Right lobe of liver (tissue), 6 donors: Measurements from ENCODE around the gene DSN1. TPM values are rescaled to one million over a fixed set of nuclear protein-coding genes. Genes with fewer than 3 reads are reported as not detected.

Experiments used
- ATAC-seq, 4 donors: fragments of 200-7000 bp; cut with Tn5 transposase; one replicate each; pipeline ENCODE4 v1.9.1; 2020; ENCODE audit warnings: mild to moderate bottlenecking in 4 of 4, moderate library complexity in 4 of 4
- DNase-seq, 3 donors: peaks; one replicate each; pipeline ENCODE4 v3.0.0-alpha.2; 2020
- H3K27ac ChIP-seq, 3 donors: fragments of 200-600 bp; one replicate each; pipeline ENCODE4 v1.8.0; 2022
- H3K27me3 ChIP-seq, 2 donors: fragments of 200-600 bp; one replicate each; pipeline ENCODE4 v1.8.0; 2022
- H3K36me3 ChIP-seq, 4 donors: fragments of 200-600 bp; sonication (generic) in 1 of 4; one replicate each; pipeline versions ENCODE4 v1.5.1 to v1.8.0; 2017 to 2022; ENCODE audit warnings: control low read depth in 1 of 4
- H3K4me1 ChIP-seq, 4 donors: fragments of 200-600 bp; sonication (generic) in 1 of 4; one replicate each; pipeline versions ENCODE4 v1.5.1 to v1.8.0; 2017 to 2022; ENCODE audit warnings: control low read depth in 1 of 4
- H3K4me3 ChIP-seq, 3 donors: fragments of 200-600 bp; one replicate each; pipeline ENCODE4 v1.8.0; 2022
- H3K9me3 ChIP-seq, 4 donors: fragments of 200-600 bp; sonication (generic) in 1 of 4; one replicate each; pipeline versions ENCODE4 v1.5.1 to v1.8.0; 2017 to 2022; ENCODE audit warnings: control low read depth in 1 of 4
- CTCF ChIP-seq, 4 donors: fragments of 200-600 bp in 3 of 4; fragments of 450-650 bp in 1 of 4; IDR thresholded peaks; one replicate each; pipeline versions ENCODE4 v1.5.1 to v1.8.0; 2016 to 2022; ENCODE audit warnings: antibody characterized with exemption in 4 of 4, mild to moderate bottlenecking in 2 of 4
- POLR2A ChIP-seq: fragments of 450-650 bp; IDR thresholded peaks from one replicate; pipeline ENCODE4 v1.6.1; 2017; ENCODE audit warnings: antibody characterized with exemption, mild to moderate bottlenecking
- WGBS: methylation state at CpG from one replicate; pipeline ENCODE4 v1.1.6; 2018; ENCODE audit warnings: low coverage, low lambda C conversion rate; ENCODE audit not compliant: insufficient coverage; ENCODE audit errors: missing lambda C conversion rate; 5-methylcytosine and 5-hydroxymethylcytosine counted together
- intact Hi-C, 2 donors: fragments of 100-400 bp; cut with DNase I; formaldehyde crosslinking; loops; one replicate each; pipeline versions ENCODE4 v1.11.2 to v1.14.1; 2022
- total RNA-seq, 6 experiments: library from RNA; depleted of rRNA in 2 of 6; stranded (reverse); fragments of >200 nt in 2 of 6; fragmentation: NEBNext Ultra II Directional in 3 of 6; extraction: Animal tissue kit (Norgen Biotek cat#: 25700) in 3 of 6; gene quantifications; one replicate each; pipeline versions ENCODE4 v1.1.0 to v1.2.4, GENCODE V29; 2016 to 2023
- donor health status: DM: no; HTN: yes; CAD: no.
- donor health status: DM: no; HTN: no; CAD: no.
- donor health status: DM: no; HTN: no; CAD: no.
- donor health status: DM: no; HTN: yes; CAD: no.
- donor health status: DM: no; HTN: yes; CAD: no.

Gene DSN1
- total RNA-seq, 6 experiments from 2014 or later: 2.7 to 9.8 (median 4.7) TPM

GRCh38 chr20:36717021-36717420 is 56.5 kb downstream of the DSN1 start:
- H3K27ac ChIP-seq: no peak overlapping the region
- intact Hi-C loops: no loop called here

GRCh38 chr20:36712775-36713174 is 60.8 kb downstream of the DSN1 start:
- ATAC-seq (no peak), DNase-seq (no peak)
- Histone ChIP-seq H3K9me3 (no peaks in the 10 kb centered on the region), H3K27ac (no peak overlapping the region), H3K27me3 (no peaks in the 10 kb centered on the region), H3K4me3 (no peak overlapping the region), H3K4me1 (no peaks in the 10 kb centered on the region), H3K36me3 (peaks cover 0 to 2% (median 0%) of the 10 kb centered on the region in 4 donors)
- TF ChIP-seq CTCF (IDR thresholded peaks at IDR 0.05) (no peak), POLR2A (no peak)
- intact Hi-C loops: no loop called here
- no CpG with 5 or more reads among the region's 1 CpG for WGBS

More at GRCh38 chr20:36717021-36717420, 56.5 kb downstream of the DSN1 start:
- ATAC-seq: no peak
- H3K27me3 ChIP-seq: no peaks in the 10 kb centered on the region
- no peak for DNase-seq
- 79% methylated on average over 3 of the region's 3 CpGs for WGBS
- no peak for TF ChIP-seq POLR2A
- TF ChIP-seq CTCF (IDR thresholded peaks at IDR 0.05): no peak
- H3K4me1 ChIP-seq: no peaks in the 10 kb centered on the region
- peaks cover 0 to 9% (median under 1%) of the 10 kb centered on the region in 4 donors for H3K36me3 ChIP-seq
- H3K4me3 ChIP-seq: no peak overlapping the region
- H3K9me3 ChIP-seq: no peaks in the 10 kb centered on the region

- TF ChIP-seq CTCF (IDR thresholded peaks at IDR 0.05): no peak
- TF ChIP-seq POLR2A: no peak
- intact Hi-C loops: no loop called here
- no peak for DNase-seq
- Histone ChIP-seq H3K27ac (no peak overlapping the region), H3K9me3 (no peaks in the 10 kb centered on the region), H3K4me1 (no peaks in the 10 kb centered on the region), H3K4me3 (no peak overlapping the region), H3K36me3 (no peaks in the 10 kb centered on the region), H3K27me3 (no peaks in the 10 kb centered on the region)
- ATAC-seq: no peak
- WGBS: 94% methylated on average over 5 of the region's 5 CpGs
Observed at GRCh38 chr20:36709126-36709525, 64.4 kb downstream of the DSN1 start.

GRCh38 chr20:36703530-36703929 is 70.0 kb downstream of the DSN1 start:
- Histone ChIP-seq H3K27ac (no peak overlapping the region), H3K36me3 (no peaks in the 10 kb centered on the region), H3K4me3 (no peak overlapping the region), H3K4me1 (no peaks in the 10 kb centered on the region), H3K9me3 (no peaks in the 10 kb centered on the region), H3K27me3 (no peaks in the 10 kb centered on the region)
- WGBS: 91% methylated on average over 4 of the region's 4 CpGs
- DNase-seq (no peak), ATAC-seq (no peak)
- intact Hi-C loops: no loop called here
- TF ChIP-seq CTCF (IDR thresholded peaks at IDR 0.05): no peak
- no peak for TF ChIP-seq POLR2A

Other genes starting within 250 kb of the DSN1 start
- gene MYL9, start 232.2 kb downstream of the DSN1 start, total RNA-seq: 10 to 100 TPM in 4 of 6 experiments, 1 to 10 TPM in 2; 7.7 to 44.2 (median 18.1) TPM
- gene TGIF2, start 200.2 kb downstream of the DSN1 start, total RNA-seq: 1 to 10 TPM; 3.2 to 7.8 (median 5.9) TPM
- 100 to 1,000 TPM in 5 of 6 experiments, 10 to 100 TPM in 1; 78.1 to 232 (median 125) TPM for gene RAB5IF, start 168.0 kb downstream of the DSN1 start, total RNA-seq
- gene SLA2, start 127.6 kb downstream of the DSN1 start, total RNA-seq: under 1 TPM; 0.18 to 0.50 (median 0.32) TPM
- gene NDRG3, start 27.7 kb downstream of the DSN1 start, total RNA-seq: 1 to 10 TPM; 5.2 to 8.0 (median 7.0) TPM
- gene TLDC2, start 102.4 kb upstream of the DSN1 start, total RNA-seq: under 1 TPM in 1 of 6 experiments, not detected in 5; 0.43 TPM
- gene SAMHD1, start 177.9 kb upstream of the DSN1 start, total RNA-seq: 10 to 100 TPM; 22.6 to 40.5 (median 30.7) TPM